ENCODE measurements around the gene LRFN3. TPM values are rescaled to one million over a fixed set of nuclear protein-coding genes. Genes with fewer than 3 reads are reported as not detected.
"Not testable (repeated sequence)": the region's sequence is repeated elsewhere in the genome, so short reads cannot be mapped to it uniquely, and the experiment has no call there.

Gene LRFN3
- total RNA-seq, 1 donor from 2014 or later, result 7.7 TPM

- DNase-seq (ENCODE audit: low spot score in 2 of 2), result no peak
- no peak for FAIRE-seq
Observed at GRCh38 chr19:35966771-35967170, 30.6 kb downstream of the LRFN3 start.

GRCh38 chr19:35973487-35973886 is 37.3 kb downstream of the LRFN3 start:
- DNase-seq (ENCODE audit: low spot score in 2 of 2) (no peak), FAIRE-seq (no peak)

GRCh38 chr19:35975608-35976214 is 39.5 kb downstream of the LRFN3 start:
- no peak for FAIRE-seq
- DNase-seq (ENCODE audit: low spot score in 2 of 2), result no peak

- DNase-seq (ENCODE audit: low spot score in 2 of 2) (no peak), FAIRE-seq (no peak)
Observed at GRCh38 chr19:35977446-35978222, 41.5 kb downstream of the LRFN3 start.

- FAIRE-seq (no peak), DNase-seq (ENCODE audit: low spot score in 2 of 2) (no peak)
Observed at GRCh38 chr19:35978271-35978670, 42.1 kb downstream of the LRFN3 start.

- FAIRE-seq (no peak), DNase-seq (ENCODE audit: low spot score in 2 of 2) (no peak)
Observed at GRCh38 chr19:35978832-35979365, 42.7 kb downstream of the LRFN3 start.

GRCh38 chr19:35980997-35981396 is 44.8 kb downstream of the LRFN3 start:
- DNase-seq (ENCODE audit: low spot score in 2 of 2); FAIRE-seq: not testable (repeated sequence)

- no peak for DNase-seq (ENCODE audit: low spot score in 2 of 2)
- no peak for FAIRE-seq
Observed at GRCh38 chr19:35983177-35983576, 47.0 kb downstream of the LRFN3 start.

- FAIRE-seq (no peak), DNase-seq (ENCODE audit: low spot score in 2 of 2) (no peak)
Observed at GRCh38 chr19:35986111-35986510, 49.9 kb downstream of the LRFN3 start.

- FAIRE-seq, result no peak
- peak in 1 of 2 donors; percentile 59 for DNase-seq (ENCODE audit: low spot score in 2 of 2)
Observed at GRCh38 chr19:35986664-35987570, 50.7 kb downstream of the LRFN3 start.

- FAIRE-seq (no peak), DNase-seq (ENCODE audit: low spot score in 2 of 2) (no peak)
Observed at GRCh38 chr19:35987571-35987896, 51.4 kb downstream of the LRFN3 start.

GRCh38 chr19:35988824-35989223 is 52.6 kb downstream of the LRFN3 start:
- DNase-seq (ENCODE audit: low spot score in 2 of 2) (no peak), FAIRE-seq (no peak)

- DNase-seq (ENCODE audit: low spot score in 2 of 2) (no peak), FAIRE-seq (no peak)
Observed at GRCh38 chr19:35990156-35990555, 54.0 kb downstream of the LRFN3 start.

- DNase-seq (ENCODE audit: low spot score in 2 of 2) (no peak), FAIRE-seq (no peak)
Observed at GRCh38 chr19:35990771-35991730, 54.9 kb downstream of the LRFN3 start.

- DNase-seq (ENCODE audit: low spot score in 2 of 2) (no peak), FAIRE-seq (no peak)
Observed at GRCh38 chr19:35991731-35992450, 55.7 kb downstream of the LRFN3 start.

GRCh38 chr19:35992907-35993765 is 57.0 kb downstream of the LRFN3 start:
- no peak for FAIRE-seq
- DNase-seq (ENCODE audit: low spot score in 2 of 2), result no peak

- DNase-seq (ENCODE audit: low spot score in 2 of 2) (no peak), FAIRE-seq (no peak)
Observed at GRCh38 chr19:35993923-35994598, 57.9 kb downstream of the LRFN3 start.
